GM12874 (cell line): ENCODE measurements around the gene RPS6KA1.

Experiments used
- CTCF ChIP-seq: IDR thresholded peaks from 2 replicates; pipeline ENCODE4 v1.5.1; 2011; ENCODE audit warnings: low read depth, mild to moderate bottlenecking, control low read depth, low read length, moderate library complexity; ENCODE audit not compliant: insufficient read depth

The RPS6KA1 gene

GRCh38 chr1:26575348-26575747 is 45.8 kb downstream of the RPS6KA1 start:
- no peak for TF ChIP-seq CTCF

- TF ChIP-seq CTCF, result no peak
Measured at GRCh38 chr1:26578167-26578566, 48.6 kb downstream of the RPS6KA1 start.

GRCh38 chr1:26579681-26580111 is 50.1 kb downstream of the RPS6KA1 start:
- TF ChIP-seq CTCF, result no peak

GRCh38 chr1:26580116-26580515 is 50.6 kb downstream of the RPS6KA1 start:
- no peak for TF ChIP-seq CTCF

- no peak for TF ChIP-seq CTCF
Measured at GRCh38 chr1:26581287-26581651, 51.7 kb downstream of the RPS6KA1 start.

GRCh38 chr1:26582053-26582835 is 52.7 kb downstream of the RPS6KA1 start:
- TF ChIP-seq CTCF, result no peak

- TF ChIP-seq CTCF, result no peak
Measured at GRCh38 chr1:26582836-26583460, 53.4 kb downstream of the RPS6KA1 start.
